Neural cell (in vitro differentiated cells): Measurements from ENCODE around the gene ZSWIM1. TPM values are rescaled to one million over a fixed set of nuclear protein-coding genes. Genes with fewer than 3 reads are reported as not detected.

Experiments used
- H2AFZ ChIP-seq: fragments of 200-600, 300-800 bp; sonication (generic), shearing (Covaris generic); 2 replicates; pipeline ENCODE4 v1.6.0; 2014; ENCODE audit warnings: low read depth, mild to moderate bottlenecking, antibody characterized with exemption, low read length, moderate library complexity
- H3F3A ChIP-seq: fragments of 200-600 bp; shearing (Covaris generic); 2 replicates; pipeline ENCODE4 v1.6.1; 2016; ENCODE audit warnings: mild to moderate bottlenecking, moderate library complexity, mixed read lengths, antibody characterized with exemption, low read length; ENCODE audit not compliant: insufficient read depth, poor library complexity, severe bottlenecking
- H3K27ac ChIP-seq: fragments of 200-600, 300-800 bp; sonication (generic), shearing (Covaris generic); 2 replicates; pipeline ENCODE4 v1.5.1; 2014; ENCODE audit warnings: mild to moderate bottlenecking, low read length, moderate library complexity
- H3K27me3 ChIP-seq: fragments of 300-800, 200-600 bp; sonication (generic), shearing (Covaris generic); 2 replicates; pipeline ENCODE4 v1.6.0; 2014; ENCODE audit warnings: mild to moderate bottlenecking, low read depth, low read length, moderate library complexity; ENCODE audit not compliant: insufficient read depth
- H3K36me3 ChIP-seq: fragments of 300-800, 200-600 bp; sonication (generic), shearing (Covaris generic); 2 replicates; pipeline ENCODE4 v1.5.1; 2014; ENCODE audit warnings: mild to moderate bottlenecking, antibody characterized with exemption, low read length, moderate library complexity; ENCODE audit not compliant: insufficient read depth
- H3K4me2 ChIP-seq: fragments of 300-800, 200-600 bp; sonication (generic), shearing (Covaris generic); 2 replicates; pipeline ENCODE4 v1.6.0; 2014; ENCODE audit warnings: mild to moderate bottlenecking, low read length
- H3K4me3 ChIP-seq: fragments of 300-800, 200-600 bp; sonication (generic), shearing (Covaris generic); 2 replicates; pipeline ENCODE4 v1.5.1; 2014; ENCODE audit warnings: mild to moderate bottlenecking, low read length, moderate library complexity
- H3K79me2 ChIP-seq: fragments of 200-600 bp; shearing (Covaris generic); replicated peaks from 2 replicates; pipeline ENCODE4 v1.6.0; 2014; ENCODE audit warnings: mild to moderate bottlenecking, low read length, moderate library complexity; ENCODE audit not compliant: insufficient read depth
- H3K9ac ChIP-seq: fragments of 300-800, 200-600 bp; sonication (generic), shearing (Covaris generic); 2 replicates; pipeline ENCODE4 v1.6.1; 2016; ENCODE audit warnings: mild to moderate bottlenecking, low read length, mixed read lengths
- H3K9me2 ChIP-seq: fragments of 200-600 bp; shearing (Covaris generic); 2 replicates; pipeline ENCODE4 v1.6.1; 2016; ENCODE audit warnings: mild to moderate bottlenecking, low read length, mixed read lengths; ENCODE audit not compliant: insufficient read depth
- H3K9me3 ChIP-seq: fragments of 200-600, 300-800 bp; sonication (generic), shearing (Covaris generic); 2 replicates; pipeline ENCODE4 v1.6.1; 2016; ENCODE audit warnings: mild to moderate bottlenecking, mixed run types, low read length, moderate library complexity, mixed read lengths
- H4K20me1 ChIP-seq: fragments of 200-600 bp; shearing (Covaris generic); 2 replicates; pipeline ENCODE4 v1.6.1; 2016; ENCODE audit warnings: mild to moderate bottlenecking, mixed run types; ENCODE audit not compliant: insufficient read depth
- CTCF ChIP-seq: fragments of 450-650 bp; IDR thresholded peaks from 2 replicates; pipeline ENCODE4 v1.5.1; 2014; ENCODE audit warnings: antibody characterized with exemption, mild to moderate bottlenecking, moderate library complexity; ENCODE audit not compliant: poor library complexity, severe bottlenecking
- EP300 ChIP-seq: fragments of 450-650 bp; conservative IDR thresholded peaks from 2 replicates; pipeline ENCODE4 v1.6.1; 2014; ENCODE audit warnings: antibody characterized with exemption, mild to moderate bottlenecking, moderate library complexity; ENCODE audit not compliant: poor library complexity, severe bottlenecking
- EZH2 ChIP-seq: fragments of 200-600, 300-800 bp; shearing (Covaris generic), sonication (generic); IDR thresholded peaks from 2 replicates; pipeline ENCODE4 v1.6.1; 2014; ENCODE audit warnings: antibody characterized with exemption, low read length, borderline replicate concordance, mild to moderate bottlenecking; ENCODE audit not compliant: insufficient read depth, poor library complexity, severe bottlenecking
- MXI1 ChIP-seq: fragments of 450-650 bp; conservative IDR thresholded peaks from 2 replicates; pipeline ENCODE4 v1.6.1; 2014; ENCODE audit warnings: antibody characterized with exemption, mild to moderate bottlenecking; ENCODE audit not compliant: poor library complexity, severe bottlenecking
- POLR2AphosphoS5 ChIP-seq: IDR thresholded peaks from 2 replicates; pipeline ENCODE4 v1.6.1; 2012
- RAD21 ChIP-seq: fragments of 450-650 bp; conservative IDR thresholded peaks from 2 replicates; pipeline ENCODE4 v1.6.1; 2014; ENCODE audit warnings: antibody characterized with exemption, mild to moderate bottlenecking, moderate library complexity
- REST ChIP-seq: IDR thresholded peaks from 2 replicates; pipeline ENCODE4 v1.6.1; 2012; ENCODE audit warnings: borderline replicate concordance
- SMC3 ChIP-seq: fragments of 450-650 bp; conservative IDR thresholded peaks from 2 replicates; pipeline ENCODE4 v1.6.1; 2014; ENCODE audit warnings: antibody characterized with exemption, mild to moderate bottlenecking, moderate library complexity; ENCODE audit not compliant: poor library complexity
- TAF1 ChIP-seq: IDR thresholded peaks from 2 replicates; pipeline ENCODE4 v1.6.1; 2012; ENCODE audit warnings: low read depth
- polyA plus RNA-seq: library from polyadenylated mRNA; depleted of rRNA; stranded (reverse); fragments of >200 nt; gene quantifications from 2 replicates; pipeline ENCODE4 v1.2.3, GENCODE V29; 2014

The ZSWIM1 gene
- polyA plus RNA-seq, 1 donor from 2014 or later, result 3.3 TPM

- no peak overlapping the region for H3K4me3 ChIP-seq
Measured at GRCh38 chr20:45866454-45866853, 14.6 kb upstream of the ZSWIM1 start.

GRCh38 chr20:45867136-45867818 lies 13.8 kb upstream of the ZSWIM1 start:
- Histone ChIP-seq H3K9me3 (no peaks in the 10 kb centered on the region), H3F3A (no peaks in the 10 kb centered on the region), H3K27me3 (no peaks in the 10 kb centered on the region), H3K4me3 (no peak overlapping the region), H3K27ac (no peak overlapping the region), H4K20me1 (no peaks in the 10 kb centered on the region), H3K36me3 (no peaks in the 10 kb centered on the region), H3K4me2 (no peak overlapping the region), H3K9me2 (no peaks in the 10 kb centered on the region), H3K79me2 (no peaks in the 10 kb centered on the region), H3K9ac (no peak overlapping the region), H2AFZ (no peak overlapping the region)
- TF ChIP-seq POLR2AphosphoS5 (no peak), TAF1 (no peak), EZH2 (no peak), RAD21 (no peak), MXI1 (no peak), SMC3 (no peak), CTCF (no peak)

More at GRCh38 chr20:45866454-45866853, 14.6 kb upstream of the ZSWIM1 start:
- no peaks in the 10 kb centered on the region for H3K79me2 ChIP-seq
- no peak overlapping the region for H3K9ac ChIP-seq
- H2AFZ ChIP-seq, result no peak overlapping the region
- H3K9me2 ChIP-seq, result no peaks in the 10 kb centered on the region
- no peak for TF ChIP-seq RAD21
- no peak for TF ChIP-seq EP300
- TF ChIP-seq POLR2AphosphoS5, result no peak
- no peak for TF ChIP-seq SMC3
- TF ChIP-seq EZH2, result no peak
- TF ChIP-seq CTCF, result no peak
- TF ChIP-seq MXI1, result no peak
- TF ChIP-seq TAF1, result no peak
- no peak for TF ChIP-seq REST
- no peaks in the 10 kb centered on the region for H4K20me1 ChIP-seq
- no peak overlapping the region for H3K27ac ChIP-seq
- H3K4me2 ChIP-seq, result no peak overlapping the region
- H3K27me3 ChIP-seq, result no peaks in the 10 kb centered on the region
- H3F3A ChIP-seq, result no peaks in the 10 kb centered on the region
- H3K36me3 ChIP-seq, result no peaks in the 10 kb centered on the region
- H3K9me3 ChIP-seq, result no peaks in the 10 kb centered on the region
